ENCODE results near the gene MAML3. TPM values are rescaled to one million over a fixed set of nuclear protein-coding genes. Genes with fewer than 3 reads are reported as not detected.

MAML3 gene
- total RNA-seq, 2 experiments from 2014 or later = 2.0 to 2.4 TPM

DNA sequence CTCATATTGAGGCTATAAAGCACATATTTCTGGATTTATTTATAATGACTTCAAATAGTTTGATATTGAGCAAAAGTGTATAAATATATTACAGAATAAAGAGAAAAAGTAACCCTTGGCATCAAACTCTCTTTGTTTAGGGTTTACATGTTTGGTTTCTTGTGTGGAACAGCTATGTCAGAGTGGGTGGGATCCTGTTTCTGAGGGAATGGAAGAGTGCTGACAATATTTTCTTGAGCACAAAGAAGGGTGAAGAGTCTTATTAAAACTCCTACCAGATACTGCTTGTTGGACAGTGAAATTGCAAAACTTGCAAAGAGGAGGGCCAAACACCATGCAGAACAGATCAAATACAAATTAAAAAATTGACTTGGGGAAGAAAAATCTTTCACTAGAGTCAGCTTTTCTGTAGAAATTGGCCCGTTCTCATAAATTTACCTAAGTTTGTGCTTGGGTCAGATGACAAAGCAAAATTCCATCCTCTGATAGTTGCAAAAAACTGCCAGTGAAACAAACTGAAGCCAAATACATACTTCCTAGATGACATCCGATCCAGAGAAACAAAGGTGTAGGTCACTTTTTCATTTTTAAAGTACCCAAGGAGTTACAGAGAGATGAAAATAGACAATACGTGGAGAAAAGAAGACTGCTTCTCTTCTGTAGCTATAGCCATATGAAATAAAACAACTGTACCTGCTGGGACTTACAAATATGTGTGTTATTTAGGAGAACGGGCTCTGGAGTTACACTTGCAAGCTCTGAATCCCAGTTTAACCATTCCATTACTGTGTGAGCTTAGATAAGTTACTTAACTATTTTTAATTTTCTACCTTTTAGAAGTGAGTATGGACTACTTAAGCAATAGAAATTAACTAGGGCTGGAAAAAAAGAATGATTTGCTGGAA, 133.3 kb downstream of the MAML3 start:
- TF ChIP-seq, protein P1, sequence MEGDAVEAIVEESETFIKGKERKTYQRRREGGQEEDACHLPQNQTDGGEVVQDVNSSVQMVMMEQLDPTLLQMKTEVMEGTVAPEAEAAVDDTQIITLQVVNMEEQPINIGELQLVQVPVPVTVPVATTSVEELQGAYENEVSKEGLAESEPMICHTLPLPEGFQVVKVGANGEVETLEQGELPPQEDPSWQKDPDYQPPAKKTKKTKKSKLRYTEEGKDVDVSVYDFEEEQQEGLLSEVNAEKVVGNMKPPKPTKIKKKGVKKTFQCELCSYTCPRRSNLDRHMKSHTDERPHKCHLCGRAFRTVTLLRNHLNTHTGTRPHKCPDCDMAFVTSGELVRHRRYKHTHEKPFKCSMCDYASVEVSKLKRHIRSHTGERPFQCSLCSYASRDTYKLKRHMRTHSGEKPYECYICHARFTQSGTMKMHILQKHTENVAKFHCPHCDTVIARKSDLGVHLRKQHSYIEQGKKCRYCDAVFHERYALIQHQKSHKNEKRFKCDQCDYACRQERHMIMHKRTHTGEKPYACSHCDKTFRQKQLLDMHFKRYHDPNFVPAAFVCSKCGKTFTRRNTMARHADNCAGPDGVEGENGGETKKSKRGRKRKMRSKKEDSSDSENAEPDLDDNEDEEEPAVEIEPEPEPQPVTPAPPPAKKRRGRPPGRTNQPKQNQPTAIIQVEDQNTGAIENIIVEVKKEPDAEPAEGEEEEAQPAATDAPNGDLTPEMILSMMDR (IDR thresholded peaks at IDR 0.05) = no peak
- DNase-seq = no peak
- H3K4me3 Mint-ChIP-seq = no peak overlapping the region
- no peaks in the 10 kb centered on the region for H3K27me3 Mint-ChIP-seq
- no peaks in the 10 kb centered on the region for H3K4me1 Mint-ChIP-seq (ENCODE audit: low read depth)
- no peaks in the 10 kb centered on the region for H3K36me3 Mint-ChIP-seq (ENCODE audit: low read depth)
- CTCF ChIA-PET = interaction anchor here (0.6 to 1.5 kb wide), 2 partner anchors 8 to 232 kb away, joined by 3 to 9 read pairs; no protein-coding TSS in a partner anchor
- POLR2A ChIA-PET = no interaction called here
- no peak for ATAC-seq
- intact Hi-C loops (cut with micrococcal nuclease) = no loop called here
- no peaks in the 10 kb centered on the region for H3K9me3 Mint-ChIP-seq
- no peak overlapping the region for H3K27ac Mint-ChIP-seq

DNA sequence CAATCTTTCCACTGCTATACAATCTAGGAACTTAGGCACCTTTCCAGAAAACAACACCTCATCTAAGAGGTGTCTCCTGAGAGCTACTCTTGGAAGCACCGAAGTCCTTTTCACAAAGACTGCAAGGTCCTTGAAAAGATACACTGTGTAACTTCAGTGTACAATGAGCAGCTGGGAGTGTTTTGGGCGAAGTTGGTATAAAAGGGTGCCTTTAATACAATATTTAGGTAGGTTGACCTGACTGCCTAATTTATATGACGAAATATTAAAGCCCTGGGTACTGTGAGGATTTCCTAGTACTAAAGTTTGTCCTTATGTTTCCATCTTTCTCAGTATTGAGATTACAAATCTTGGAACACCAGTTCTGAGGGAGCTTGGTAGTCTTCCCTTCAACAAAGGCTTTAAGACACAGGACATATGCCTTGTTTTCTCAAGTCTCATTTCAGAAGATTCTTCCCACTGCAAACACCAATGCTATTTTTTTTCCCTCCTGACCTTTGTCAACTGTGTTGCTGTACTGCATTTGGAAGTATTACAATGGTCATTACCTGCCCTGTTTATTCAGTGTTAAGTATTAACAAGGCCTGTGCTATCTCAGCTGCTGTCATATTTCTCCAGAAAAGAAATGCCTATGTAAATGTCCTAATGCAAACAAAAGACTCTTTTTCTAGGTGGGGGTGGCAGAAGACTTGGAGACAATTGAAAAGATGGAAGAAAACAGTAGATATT, 134.2 kb downstream of the MAML3 start:
- ATAC-seq (no peak), DNase-seq (no peak)
- H3K9me3 Mint-ChIP-seq = no peaks in the 10 kb centered on the region
- ChIA-PET CTCF (interaction anchor here (1.5 kb wide), 1 partner anchor 233 kb away, joined by 9 read pairs; no protein-coding TSS in a partner anchor), POLR2A (no interaction called here)
- H3K4me1 Mint-ChIP-seq (ENCODE audit: low read depth) = no peaks in the 10 kb centered on the region
- no peak overlapping the region for H3K27ac Mint-ChIP-seq
- H3K27me3 Mint-ChIP-seq = no peaks in the 10 kb centered on the region
- TF ChIP-seq, protein P1 (IDR thresholded peaks at IDR 0.05) = no peak
- intact Hi-C loops (cut with micrococcal nuclease) = no loop called here
- H3K4me3 Mint-ChIP-seq = no peak overlapping the region
- no peaks in the 10 kb centered on the region for H3K36me3 Mint-ChIP-seq (ENCODE audit: low read depth)

DNA sequence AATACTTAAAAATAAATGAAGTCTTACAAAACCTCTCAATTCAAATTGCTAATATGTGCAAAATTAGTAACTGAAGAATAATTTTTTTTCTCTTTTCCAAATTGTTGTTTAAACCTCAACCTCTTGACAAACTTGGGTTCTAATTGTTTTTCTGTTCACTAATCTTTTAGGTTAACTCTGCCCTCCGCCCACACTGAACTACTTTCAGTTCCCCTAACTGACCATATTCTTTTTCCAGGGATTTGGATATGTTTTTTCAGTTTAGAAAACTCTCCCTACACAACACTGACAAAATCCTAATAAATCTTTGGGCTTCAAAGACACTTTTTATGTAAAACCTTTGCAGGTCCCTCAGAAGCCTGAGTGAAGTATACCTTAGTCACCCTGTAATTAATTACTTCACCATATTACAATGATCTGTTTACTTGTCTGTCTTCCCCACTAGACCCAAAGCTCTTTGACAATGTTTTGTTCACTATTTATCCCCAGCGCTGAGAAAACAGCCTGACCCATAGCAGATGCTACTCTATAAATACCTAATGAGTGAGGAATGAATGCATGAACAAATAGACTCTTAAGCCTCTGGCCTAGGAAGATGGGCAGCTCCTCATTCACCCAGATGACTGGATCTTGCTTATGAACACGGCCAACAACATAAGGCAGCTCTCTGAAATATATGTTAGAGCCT, 134.9 kb downstream of the MAML3 start:
- no peak for DNase-seq
- intact Hi-C loops (cut with micrococcal nuclease) = no loop called here
- Mint-ChIP-seq H3K27ac (no peak overlapping the region), H3K27me3 (peaks cover under 1% of the 10 kb centered on the region), H3K4me1 (ENCODE audit: low read depth) (no peaks in the 10 kb centered on the region), H3K9me3 (no peaks in the 10 kb centered on the region), H3K4me3 (no peak overlapping the region), H3K36me3 (ENCODE audit: low read depth) (no peaks in the 10 kb centered on the region)
- POLR2A ChIA-PET = no interaction called here
- CTCF ChIA-PET = interaction anchor here (1.5 kb wide), 1 partner anchor 234 kb away, joined by 9 read pairs; no protein-coding TSS in a partner anchor
- TF ChIP-seq, protein P1 (IDR thresholded peaks at IDR 0.05) = no peak
- ATAC-seq = no peak

DNA sequence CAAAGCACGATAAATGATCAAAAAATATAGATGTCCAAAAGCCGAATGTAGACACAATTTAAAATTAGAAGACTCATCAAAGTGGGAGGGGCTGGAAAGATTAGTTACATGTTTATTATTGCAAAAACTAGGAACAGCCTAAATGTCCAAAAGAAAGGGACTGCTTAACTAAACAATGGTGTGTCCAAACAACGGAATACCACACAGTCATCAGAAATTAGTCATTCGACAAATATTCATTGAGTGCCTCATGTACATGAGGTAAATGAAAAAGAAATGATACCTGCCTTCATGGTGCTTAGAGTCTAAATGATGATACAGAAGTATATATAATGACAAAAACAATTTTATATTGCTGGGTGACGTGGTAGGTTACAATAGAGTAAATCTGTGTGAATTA, 139.7 kb downstream of the MAML3 start:
- no peak for DNase-seq
- H3K9me3 Mint-ChIP-seq = no peaks in the 10 kb centered on the region
- intact Hi-C loops (cut with micrococcal nuclease) = no loop called here
- peaks cover 8% of the 10 kb centered on the region for H3K4me1 Mint-ChIP-seq (ENCODE audit: low read depth)
- H3K36me3 Mint-ChIP-seq (ENCODE audit: low read depth) = no peaks in the 10 kb centered on the region
- no peak overlapping the region for H3K27ac Mint-ChIP-seq
- ATAC-seq = no peak
- no peak overlapping the region for H3K4me3 Mint-ChIP-seq
- H3K27me3 Mint-ChIP-seq = peaks cover 3% of the 10 kb centered on the region
- CTCF ChIA-PET = interaction anchor here (1.0 to 4.2 kb wide), 6 partner anchors 35 to 346 kb away, joined by 3 to 65 read pairs (median 8); no protein-coding TSS in a partner anchor
- TF ChIP-seq, protein P1 (IDR thresholded peaks at IDR 0.05) = no peak
- POLR2A ChIA-PET = no interaction called here

Data from activated CD8-positive, alpha-beta T cell treated with anti-CD3 and anti-CD28 coated beads for 36 hours (primary cell).